ENCODE results near the gene EMD.
"Not testable (repeated sequence)": the region's sequence is repeated elsewhere in the genome, so short reads cannot be mapped to it uniquely, and the experiment has no call there.

Gene EMD

GRCh38 chrX:154396973-154397887 lies 18.1 kb downstream of the EMD start:
- H3K27me3 ChIP-seq (ENCODE audit: control insufficient read depth, insufficient read depth, low read length): no peaks in the 10 kb centered on the region
- H3K4me1 ChIP-seq (ENCODE audit: control insufficient read depth, insufficient read depth, low read length): peaks cover 4% of the 10 kb centered on the region
- peaks cover 12% of the 10 kb centered on the region for H3K36me3 ChIP-seq (ENCODE audit: control insufficient read depth, insufficient read depth, low read length)
- peak overlapping the region; percentile 40 for H3K9ac ChIP-seq (ENCODE audit: low read length)
- peak overlapping the region; percentile 53 for H3K4me3 ChIP-seq (ENCODE audit: low read length)
- H3K27ac ChIP-seq (ENCODE audit: low read depth, low read length): peak overlapping the region; percentile 96

- Histone ChIP-seq H3K4me3 (ENCODE audit: low read length) (peak within 1 kb of the TSS; percentile 77), H3K27me3 (ENCODE audit: control insufficient read depth, insufficient read depth, low read length) (no peaks in the 10 kb centered on the region), H3K4me1 (ENCODE audit: control insufficient read depth, insufficient read depth, low read length) (peaks cover 4% of the 10 kb centered on the region), H3K27ac (ENCODE audit: low read depth, low read length) (peak within 1 kb of the TSS; percentile 96), H3K9ac (ENCODE audit: low read length) (peak within 1 kb of the TSS; percentile 87), H3K36me3 (ENCODE audit: control insufficient read depth, insufficient read depth, low read length) (peaks cover 12% of the 10 kb centered on the region)
Observed at GRCh38 chrX:154397888-154398667, 19.0 kb downstream of the EMD start, which contains the start of gene RPL10. Gene RPL10 (plus strand): TSS chrX:154398377. CDS start chrX:154398520, 143 bp downstream.

GRCh38 chrX:154398668-154399526 lies 19.8 kb downstream of the EMD start:
- H3K9ac ChIP-seq (ENCODE audit: low read length): peak overlapping the region; percentile 87
- peak overlapping the region; percentile 77 for H3K4me3 ChIP-seq (ENCODE audit: low read length)
- H3K36me3 ChIP-seq (ENCODE audit: control insufficient read depth, insufficient read depth, low read length): peaks cover 12% of the 10 kb centered on the region
- peaks cover 4% of the 10 kb centered on the region for H3K4me1 ChIP-seq (ENCODE audit: control insufficient read depth, insufficient read depth, low read length)
- peak overlapping the region; percentile 96 for H3K27ac ChIP-seq (ENCODE audit: low read depth, low read length)
- H3K27me3 ChIP-seq (ENCODE audit: control insufficient read depth, insufficient read depth, low read length): no peaks in the 10 kb centered on the region

GRCh38 chrX:154399527-154400368 lies 20.7 kb downstream of the EMD start:
- H3K27me3 ChIP-seq (ENCODE audit: control insufficient read depth, insufficient read depth, low read length): no peaks in the 10 kb centered on the region
- H3K36me3 ChIP-seq (ENCODE audit: control insufficient read depth, insufficient read depth, low read length): peaks cover 12% of the 10 kb centered on the region
- peak overlapping the region; percentile 33 for H3K27ac ChIP-seq (ENCODE audit: low read depth, low read length)
- peak overlapping the region; percentile 77 for H3K4me3 ChIP-seq (ENCODE audit: low read length)
- peaks cover 4% of the 10 kb centered on the region for H3K4me1 ChIP-seq (ENCODE audit: control insufficient read depth, insufficient read depth, low read length)
- peak overlapping the region; percentile 5 for H3K9ac ChIP-seq (ENCODE audit: low read length)

- H3K9ac ChIP-seq (ENCODE audit: low read length); H3K27me3 ChIP-seq (ENCODE audit: control insufficient read depth, insufficient read depth, low read length); H3K4me1 ChIP-seq (ENCODE audit: control insufficient read depth, insufficient read depth, low read length); H3K27ac ChIP-seq (ENCODE audit: low read depth, low read length); H3K4me3 ChIP-seq (ENCODE audit: low read length): not testable (repeated sequence)
- peaks cover 12% of the 10 kb centered on the region for H3K36me3 ChIP-seq (ENCODE audit: control insufficient read depth, insufficient read depth, low read length)
Observed at GRCh38 chrX:154400369-154400817, 21.3 kb downstream of the EMD start.

- peaks cover 4% of the 10 kb centered on the region for H3K4me1 ChIP-seq (ENCODE audit: control insufficient read depth, insufficient read depth, low read length)
- no peaks in the 10 kb centered on the region for H3K27me3 ChIP-seq (ENCODE audit: control insufficient read depth, insufficient read depth, low read length)
- no peak overlapping the region for H3K27ac ChIP-seq (ENCODE audit: low read depth, low read length)
- no peak overlapping the region for H3K9ac ChIP-seq (ENCODE audit: low read length)
- peaks cover 12% of the 10 kb centered on the region for H3K36me3 ChIP-seq (ENCODE audit: control insufficient read depth, insufficient read depth, low read length)
- H3K4me3 ChIP-seq (ENCODE audit: low read length): no peak overlapping the region
Observed at GRCh38 chrX:154401045-154401799, 22.1 kb downstream of the EMD start.

- peaks cover 4% of the 10 kb centered on the region for H3K4me1 ChIP-seq (ENCODE audit: control insufficient read depth, insufficient read depth, low read length)
- no peak overlapping the region for H3K27ac ChIP-seq (ENCODE audit: low read depth, low read length)
- H3K4me3 ChIP-seq (ENCODE audit: low read length): no peak overlapping the region
- no peaks in the 10 kb centered on the region for H3K27me3 ChIP-seq (ENCODE audit: control insufficient read depth, insufficient read depth, low read length)
- H3K9ac ChIP-seq (ENCODE audit: low read length): no peak overlapping the region
- peaks cover 12% of the 10 kb centered on the region for H3K36me3 ChIP-seq (ENCODE audit: control insufficient read depth, insufficient read depth, low read length)
Observed at GRCh38 chrX:154401918-154402621, 23.0 kb downstream of the EMD start.

GRCh38 chrX:154402622-154403127 lies 23.6 kb downstream of the EMD start:
- H3K27me3 ChIP-seq (ENCODE audit: control insufficient read depth, insufficient read depth, low read length): no peaks in the 10 kb centered on the region
- H3K9ac ChIP-seq (ENCODE audit: low read length): no peak overlapping the region
- no peak overlapping the region for H3K4me3 ChIP-seq (ENCODE audit: low read length)
- peaks cover 12% of the 10 kb centered on the region for H3K36me3 ChIP-seq (ENCODE audit: control insufficient read depth, insufficient read depth, low read length)
- peaks cover 4% of the 10 kb centered on the region for H3K4me1 ChIP-seq (ENCODE audit: control insufficient read depth, insufficient read depth, low read length)
- H3K27ac ChIP-seq (ENCODE audit: low read depth, low read length): no peak overlapping the region

GRCh38 chrX:154403192-154403591 lies 24.1 kb downstream of the EMD start:
- H3K27ac ChIP-seq (ENCODE audit: low read depth, low read length): no peak overlapping the region
- no peak overlapping the region for H3K9ac ChIP-seq (ENCODE audit: low read length)

GRCh38 chrX:154403858-154404257 lies 24.8 kb downstream of the EMD start:
- Histone ChIP-seq H3K4me3 (ENCODE audit: low read length) (no peak overlapping the region), H3K27ac (ENCODE audit: low read depth, low read length) (no peak overlapping the region), H3K27me3 (ENCODE audit: control insufficient read depth, insufficient read depth, low read length) (no peaks in the 10 kb centered on the region), H3K36me3 (ENCODE audit: control insufficient read depth, insufficient read depth, low read length) (peaks cover 12% of the 10 kb centered on the region), H3K4me1 (ENCODE audit: control insufficient read depth, insufficient read depth, low read length) (peaks cover 4% of the 10 kb centered on the region), H3K9ac (ENCODE audit: low read length) (no peak overlapping the region)

More at GRCh38 chrX:154403192-154403591, 24.1 kb downstream of the EMD start:
- Histone ChIP-seq H3K36me3 (ENCODE audit: control insufficient read depth, insufficient read depth, low read length) (peaks cover 12% of the 10 kb centered on the region), H3K27me3 (ENCODE audit: control insufficient read depth, insufficient read depth, low read length) (no peaks in the 10 kb centered on the region), H3K4me1 (ENCODE audit: control insufficient read depth, insufficient read depth, low read length) (peaks cover 4% of the 10 kb centered on the region), H3K4me3 (ENCODE audit: low read length) (no peak overlapping the region)

Measured in rectal smooth muscle tissue (tissue), 1 donor.